GM12872 (cell line): ENCODE measurements around the gene RAB3C.

Source experiments
- TF ChIP-seq, protein P1 (sequence below): IDR thresholded peaks from 3 replicates; pipeline ENCODE4 v1.5.1; 2011; ENCODE audit warnings: low read depth, mild to moderate bottlenecking, low read length, moderate library complexity; ENCODE audit not compliant: insufficient read depth

RAB3C gene

GRCh38 chr5:58751222-58751837 is 168.5 kb downstream of the RAB3C start:
- TF ChIP-seq, protein P1, sequence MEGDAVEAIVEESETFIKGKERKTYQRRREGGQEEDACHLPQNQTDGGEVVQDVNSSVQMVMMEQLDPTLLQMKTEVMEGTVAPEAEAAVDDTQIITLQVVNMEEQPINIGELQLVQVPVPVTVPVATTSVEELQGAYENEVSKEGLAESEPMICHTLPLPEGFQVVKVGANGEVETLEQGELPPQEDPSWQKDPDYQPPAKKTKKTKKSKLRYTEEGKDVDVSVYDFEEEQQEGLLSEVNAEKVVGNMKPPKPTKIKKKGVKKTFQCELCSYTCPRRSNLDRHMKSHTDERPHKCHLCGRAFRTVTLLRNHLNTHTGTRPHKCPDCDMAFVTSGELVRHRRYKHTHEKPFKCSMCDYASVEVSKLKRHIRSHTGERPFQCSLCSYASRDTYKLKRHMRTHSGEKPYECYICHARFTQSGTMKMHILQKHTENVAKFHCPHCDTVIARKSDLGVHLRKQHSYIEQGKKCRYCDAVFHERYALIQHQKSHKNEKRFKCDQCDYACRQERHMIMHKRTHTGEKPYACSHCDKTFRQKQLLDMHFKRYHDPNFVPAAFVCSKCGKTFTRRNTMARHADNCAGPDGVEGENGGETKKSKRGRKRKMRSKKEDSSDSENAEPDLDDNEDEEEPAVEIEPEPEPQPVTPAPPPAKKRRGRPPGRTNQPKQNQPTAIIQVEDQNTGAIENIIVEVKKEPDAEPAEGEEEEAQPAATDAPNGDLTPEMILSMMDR, result no peak

- TF ChIP-seq, protein P1, result no peak
Measured at GRCh38 chr5:58752104-58752503, 169.2 kb downstream of the RAB3C start.

DNA sequence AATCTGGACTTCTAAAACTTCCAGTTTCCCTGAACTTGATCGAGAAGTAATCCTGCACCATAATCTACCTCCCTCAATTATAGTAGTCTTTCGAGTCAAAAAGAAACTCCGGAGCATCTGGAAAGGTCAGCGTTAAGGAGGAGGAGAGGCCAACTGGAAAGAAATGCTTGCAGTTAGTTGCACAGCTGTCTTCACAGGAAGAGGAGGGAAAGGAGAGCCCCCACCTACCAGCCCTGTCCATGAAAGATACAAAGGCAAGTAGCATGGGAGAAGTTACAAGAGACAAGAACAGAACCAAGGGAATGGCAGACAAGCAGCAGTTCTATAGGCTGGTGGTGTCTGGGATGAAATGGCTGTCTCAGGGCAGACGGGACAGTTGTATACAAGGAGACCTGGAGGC is 170.6 kb downstream of the RAB3C start:
- TF ChIP-seq, protein P1, result no peak

DNA sequence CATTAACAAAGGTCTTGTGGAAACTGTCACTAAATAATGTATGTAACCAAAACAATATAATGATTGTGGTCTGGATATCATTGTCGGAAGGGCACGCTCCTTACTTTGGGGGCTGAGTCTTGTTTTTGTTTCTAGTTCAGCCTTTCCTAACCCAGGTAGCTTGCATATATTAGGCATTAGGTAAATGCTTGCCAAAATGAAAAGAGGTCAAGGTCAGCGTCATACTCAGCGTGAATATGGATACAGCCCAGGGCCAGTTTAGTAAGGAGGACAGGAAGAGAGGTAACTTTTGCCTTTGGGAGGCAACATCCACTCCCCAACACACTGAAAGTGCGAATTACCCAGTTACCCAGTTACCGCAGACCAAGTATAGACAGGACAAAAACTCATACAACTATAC is 171.4 kb downstream of the RAB3C start:
- TF ChIP-seq, protein P1, result no peak

GRCh38 chr5:58755397-58755796 is 172.5 kb downstream of the RAB3C start:
- TF ChIP-seq, protein P1, result no peak

DNA sequence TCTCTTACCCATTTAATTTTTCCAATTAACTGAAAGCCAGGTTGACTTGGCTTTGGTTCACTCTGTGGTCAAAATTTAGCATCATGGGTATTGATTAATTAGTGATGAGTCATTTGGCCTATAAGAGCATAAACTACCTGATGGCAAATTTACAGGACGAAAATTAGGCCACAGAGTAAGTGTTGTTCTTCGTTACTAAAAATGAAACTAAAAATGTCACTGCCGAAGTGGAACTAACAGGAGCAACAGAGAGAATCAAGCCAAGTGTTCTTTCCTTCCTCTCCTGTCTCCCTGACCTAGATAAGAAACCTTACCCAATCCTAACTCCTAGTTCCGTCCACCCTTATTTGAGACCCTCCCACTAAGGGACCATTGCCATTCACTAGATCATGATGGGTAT is 176.9 kb downstream of the RAB3C start:
- TF ChIP-seq, protein P1, result no peak

DNA sequence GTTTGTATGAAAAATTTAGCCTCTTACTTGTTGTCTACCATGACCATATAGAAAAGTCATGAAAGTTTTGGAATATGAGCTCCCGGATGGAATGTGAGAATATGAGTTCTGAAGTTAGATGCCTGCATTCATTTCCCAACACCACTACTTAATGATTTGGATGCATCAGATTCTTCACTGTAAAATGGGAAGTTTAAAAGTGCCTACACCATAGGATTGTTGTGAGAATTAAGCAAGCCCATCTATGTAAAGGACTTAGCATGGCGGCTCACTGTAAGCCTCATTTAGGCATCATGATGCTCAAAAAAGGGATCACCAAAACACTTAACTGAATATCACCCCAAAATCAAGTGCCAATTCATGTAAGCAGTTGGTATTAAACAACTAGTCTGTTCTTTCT is 177.3 kb downstream of the RAB3C start:
- TF ChIP-seq, protein P1, result no peak

- TF ChIP-seq, protein P1, result no peak
Measured at GRCh38 chr5:58761407-58761806, 178.5 kb downstream of the RAB3C start.
